ENCODE data around the gene LIG4.
"Not testable (repeated sequence)": the region's sequence is repeated elsewhere in the genome, so short reads cannot be mapped to it uniquely, and the experiment has no call there.

Gene LIG4

DNA sequence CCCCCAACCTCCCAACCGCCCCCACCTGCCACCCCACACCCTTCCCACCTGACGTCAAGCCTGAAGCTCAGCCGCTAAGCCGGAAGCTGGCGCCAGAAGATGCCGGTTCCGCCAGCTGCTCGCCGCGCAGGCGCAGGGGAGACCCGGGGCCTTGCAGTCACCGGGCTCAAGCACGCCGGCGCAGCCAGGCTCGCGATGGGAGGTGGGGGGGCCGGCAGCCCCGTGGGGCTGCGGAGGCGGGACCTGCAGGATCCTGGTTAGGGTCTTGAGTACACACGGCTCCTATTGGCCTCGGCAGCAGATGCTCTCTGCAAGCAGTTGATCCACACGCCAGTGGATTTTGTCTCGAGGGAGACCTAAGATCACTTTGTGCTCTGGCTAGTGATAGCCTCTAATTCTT lies at the start of gene LIG4:
TSS of gene LIG4 (minus strand) at position 101 of the 400 bp plus-strand sequence. CDS start 4,268 bp downstream, outside the sequence.
- peak; percentile 83 for DNase-seq (ENCODE audit: low read depth)

DNA sequence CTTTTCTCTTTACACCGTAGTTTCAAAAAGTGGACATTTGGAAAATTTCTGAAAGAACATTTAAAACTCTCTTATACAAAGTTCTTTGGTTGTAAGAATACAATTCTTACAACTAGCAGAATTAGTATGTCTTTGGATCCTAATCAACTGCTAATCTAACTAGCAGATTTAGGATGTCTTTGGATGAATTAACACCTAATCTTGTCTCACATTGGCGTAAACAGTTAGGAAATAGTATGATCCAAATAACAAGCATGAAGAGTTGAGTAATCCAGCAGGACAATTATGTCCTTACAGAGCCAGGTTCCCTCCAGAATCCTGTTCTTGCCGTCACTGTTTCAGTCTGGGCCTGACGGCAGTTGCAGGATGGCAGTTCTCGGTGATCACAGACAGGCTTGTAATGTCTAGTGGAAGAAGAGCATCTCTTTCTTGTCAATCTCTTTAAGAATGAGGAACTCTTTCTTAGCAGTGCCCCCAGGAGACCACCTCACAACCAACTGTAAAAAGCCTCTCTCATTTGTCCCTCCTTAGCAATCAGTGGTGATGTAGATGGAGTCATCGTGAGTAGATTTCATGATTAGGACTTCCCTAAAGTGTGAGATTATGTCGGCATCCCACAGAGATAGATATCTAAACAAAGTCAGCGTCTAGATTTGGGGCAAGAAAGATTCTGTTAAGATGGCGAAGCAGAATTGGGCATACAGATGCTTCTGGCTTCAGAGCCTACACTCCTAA lies 48.5 kb upstream of the LIG4 start:
- no peak for DNase-seq (ENCODE audit: low read depth)

- DNase-seq (ENCODE audit: low read depth): no peak
Observed at GRCh38 chr13:108257248-108257647, 41.9 kb upstream of the LIG4 start.

DNA sequence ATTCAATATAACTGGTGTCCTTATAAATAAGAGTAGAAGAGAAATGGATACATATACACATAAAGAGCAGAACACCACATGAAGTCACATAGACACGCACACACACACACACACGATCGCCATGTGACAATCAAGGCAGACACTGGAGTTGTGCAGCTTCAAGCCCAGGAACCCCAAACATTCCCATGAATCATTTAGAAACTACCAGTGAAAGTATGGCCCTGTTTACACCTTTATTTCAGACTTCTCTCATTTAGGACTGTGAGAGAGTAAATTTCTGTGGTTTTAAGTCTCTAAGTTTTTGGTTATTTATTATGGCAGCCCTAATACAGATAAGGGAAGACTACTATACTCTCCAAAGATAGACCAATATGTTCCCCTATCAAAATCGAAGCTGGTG lies 33.8 kb upstream of the LIG4 start:
- no peak for DNase-seq (ENCODE audit: low read depth)

DNA sequence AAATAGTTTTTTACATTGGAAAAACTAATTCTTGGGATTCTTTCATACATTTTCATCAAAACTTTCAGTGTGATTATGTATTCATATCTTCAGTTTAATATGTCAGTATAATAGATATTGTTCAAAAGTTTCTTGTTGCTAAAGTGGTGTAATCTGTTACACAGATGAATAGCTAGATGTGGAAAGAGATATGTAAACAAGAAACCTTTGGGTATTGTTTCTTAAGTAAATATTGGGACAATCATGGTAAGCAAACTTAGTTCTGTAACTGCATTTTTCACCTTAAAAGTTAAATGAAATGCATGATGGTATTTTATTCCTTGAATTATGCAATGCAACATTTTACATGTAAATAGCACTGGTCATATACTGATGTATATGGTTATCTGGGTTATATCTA lies 15.0 kb upstream of the LIG4 start:
- DNase-seq (ENCODE audit: low read depth): no peak

- DNase-seq (ENCODE audit: low read depth): no peak
Observed at GRCh38 chr13:108227651-108228272, 12.4 kb upstream of the LIG4 start.

- DNase-seq (ENCODE audit: low read depth): no peak
Observed at GRCh38 chr13:108226184-108226583, 10.8 kb upstream of the LIG4 start.

DNA sequence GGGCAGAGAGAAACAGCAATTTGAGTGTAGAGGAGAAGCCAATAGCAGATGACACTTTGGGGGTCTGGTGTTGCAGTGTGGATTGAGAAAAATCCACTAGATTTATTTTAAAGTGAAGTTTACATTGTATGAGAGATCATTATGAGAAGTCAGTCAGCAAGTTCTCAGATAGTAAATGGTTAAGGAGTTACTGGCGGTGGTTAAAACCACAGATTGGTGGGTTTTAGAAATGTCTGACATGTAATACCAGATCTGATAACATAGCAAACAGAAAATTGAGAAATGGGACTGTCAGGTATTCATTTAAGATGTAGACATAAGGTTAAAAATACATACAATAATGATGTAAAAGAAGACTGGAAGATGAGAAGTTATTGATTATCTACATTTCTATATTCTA lies 10.1 kb upstream of the LIG4 start:
- DNase-seq (ENCODE audit: low read depth): no peak

DNA sequence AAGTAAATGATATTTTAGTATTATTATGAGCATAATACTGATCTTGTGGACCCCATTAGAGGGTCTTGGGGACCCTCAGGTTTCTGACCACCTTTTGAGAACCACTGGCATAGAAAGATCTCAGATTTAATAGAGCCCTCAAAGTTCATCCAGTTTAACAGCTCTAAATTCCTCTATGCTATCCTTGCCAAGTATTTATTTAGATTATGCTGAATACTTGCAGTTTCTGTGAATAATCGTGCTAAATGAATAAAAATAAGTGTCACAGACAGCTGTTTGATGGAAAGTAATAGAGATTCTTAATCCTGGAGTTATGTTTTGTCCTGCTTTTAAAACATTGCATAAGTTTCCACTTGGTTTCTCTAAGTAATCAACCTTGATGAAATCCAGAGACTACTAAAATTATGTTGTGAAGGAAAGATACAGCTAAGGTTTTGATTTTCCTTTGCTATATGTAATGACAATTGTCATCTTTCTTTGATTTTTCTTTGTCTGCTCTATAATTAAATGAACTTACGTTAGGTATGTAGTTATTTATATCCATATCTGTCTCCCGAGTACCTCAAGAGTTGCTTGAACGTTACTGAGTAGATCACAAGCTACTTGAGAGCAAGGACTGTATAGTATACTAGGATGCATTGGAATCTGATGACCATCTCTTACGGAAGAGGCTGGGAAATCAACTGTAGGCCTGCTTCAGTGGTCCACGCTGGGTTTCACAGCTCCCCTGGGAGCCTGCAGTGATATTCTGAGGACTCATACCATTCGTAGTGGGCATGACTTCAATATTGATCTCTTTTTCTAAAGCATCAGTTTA lies 8.6 kb upstream of the LIG4 start:
- DNase-seq (ENCODE audit: low read depth): no peak

- DNase-seq (ENCODE audit: low read depth): no peak
Observed at GRCh38 chr13:108220041-108220440, 4.7 kb upstream of the LIG4 start.

DNA sequence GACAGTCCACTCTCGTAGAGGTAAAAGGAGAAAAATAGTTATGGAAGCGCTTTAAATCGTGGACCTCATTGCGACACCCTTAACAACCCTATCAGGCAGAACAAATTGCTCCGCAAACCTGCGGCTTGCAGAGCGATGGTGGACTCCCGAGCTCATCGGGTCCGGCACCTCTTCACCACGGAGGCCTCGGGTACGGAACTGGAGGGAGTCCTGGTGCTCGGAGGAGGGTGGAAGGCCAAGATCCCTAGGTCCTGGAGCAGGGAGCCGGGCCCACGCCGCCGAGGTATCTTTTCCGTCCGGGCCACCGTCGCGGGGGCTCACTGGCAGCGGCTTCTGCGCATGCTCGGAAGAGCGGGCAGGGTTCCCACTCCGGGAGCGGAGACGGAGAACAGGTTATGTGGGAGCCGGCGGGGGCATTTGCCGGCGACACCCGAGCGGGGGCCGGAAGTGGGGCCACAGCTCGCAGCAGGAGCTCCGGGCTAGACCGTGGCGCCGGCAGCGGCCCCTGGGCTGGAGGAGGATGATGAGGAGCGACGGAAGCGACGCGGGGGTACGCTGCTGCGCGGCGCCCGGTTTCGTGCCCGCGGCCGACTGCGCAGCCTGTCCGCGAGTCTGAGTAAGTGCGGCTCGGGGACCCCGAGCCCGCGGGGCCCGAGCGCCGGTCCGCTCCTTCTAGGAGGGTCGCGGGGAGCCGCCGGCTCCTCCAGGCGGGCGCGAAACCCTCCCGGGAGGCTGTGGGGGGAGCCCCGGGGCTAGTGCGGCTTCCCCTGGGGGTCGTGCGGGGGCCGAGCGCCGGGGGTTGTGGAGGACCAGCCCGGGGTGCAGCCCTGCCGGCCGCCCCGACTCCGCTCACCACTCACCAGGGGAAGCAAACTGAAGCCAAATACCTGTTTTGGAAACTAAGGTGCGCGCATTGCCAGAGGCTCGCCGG lies 3.0 kb upstream of the LIG4 start, which contains the start of gene ABHD13:
TSS of gene ABHD13 (plus strand) at position 349 of the 931 bp plus-strand sequence. CDS start 10,827 bp downstream, outside the sequence.
- DNase-seq (ENCODE audit: low read depth): peak; percentile 90

DNA sequence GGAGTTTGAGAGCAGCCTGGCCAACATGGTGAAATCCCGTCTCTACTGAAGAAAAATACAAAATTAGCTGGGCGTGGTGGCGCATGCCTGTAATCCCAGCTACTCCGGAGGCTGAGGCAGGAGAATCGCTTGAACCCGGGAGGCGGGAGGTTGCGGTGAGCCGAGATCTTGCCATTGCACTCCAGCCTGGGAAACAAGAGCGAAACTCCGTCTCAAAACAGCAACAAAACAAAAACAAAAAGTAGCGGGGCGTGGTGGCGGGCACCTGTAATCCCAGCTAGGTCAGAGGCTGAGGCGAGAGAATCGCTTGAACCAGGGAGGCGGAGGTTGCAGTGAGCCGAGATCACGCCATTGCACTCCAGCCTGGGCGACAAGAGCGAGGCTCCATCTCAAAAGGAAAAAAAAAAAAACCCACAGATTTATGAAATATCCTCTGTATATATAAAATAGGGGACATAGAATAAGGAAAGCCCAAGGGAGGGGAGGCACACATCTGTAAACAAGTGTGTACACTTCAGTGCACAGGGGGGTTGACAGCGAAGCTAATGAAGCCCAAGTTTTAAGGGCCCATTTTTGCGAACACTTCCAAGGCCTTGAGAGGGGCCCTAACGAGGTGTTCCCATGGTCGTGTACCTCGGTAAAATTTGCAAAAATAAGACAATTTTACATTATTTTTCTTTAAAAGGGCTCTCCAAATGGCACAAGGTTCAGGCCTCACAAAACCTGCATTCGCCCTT lies 2.1 kb upstream of the LIG4 start:
- not testable (repeated sequence) for DNase-seq (ENCODE audit: low read depth)

- no peak for DNase-seq (ENCODE audit: low read depth)
Observed at GRCh38 chr13:108214441-108215271, 680 bp downstream of the LIG4 start.

DNA sequence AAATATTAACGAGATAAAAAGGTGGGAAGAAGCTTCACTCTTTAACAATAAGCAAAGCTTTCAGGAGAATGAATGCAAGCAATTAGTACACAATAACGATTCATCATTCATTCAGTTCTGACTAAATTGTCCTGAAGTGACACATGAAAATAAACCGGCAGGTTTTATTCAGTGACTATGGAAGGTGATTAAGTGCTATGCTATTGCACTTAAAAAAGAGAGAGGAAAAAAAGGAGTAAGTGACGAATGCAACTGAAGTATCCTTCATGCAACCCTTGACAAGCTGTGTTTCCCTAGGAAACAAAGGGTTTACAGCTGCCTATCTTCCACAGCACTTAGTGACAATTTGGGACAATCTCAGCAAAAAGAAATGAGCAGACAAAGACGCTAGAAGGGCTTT lies 1.4 kb downstream of the LIG4 start:
- no peak for DNase-seq (ENCODE audit: low read depth)

DNA sequence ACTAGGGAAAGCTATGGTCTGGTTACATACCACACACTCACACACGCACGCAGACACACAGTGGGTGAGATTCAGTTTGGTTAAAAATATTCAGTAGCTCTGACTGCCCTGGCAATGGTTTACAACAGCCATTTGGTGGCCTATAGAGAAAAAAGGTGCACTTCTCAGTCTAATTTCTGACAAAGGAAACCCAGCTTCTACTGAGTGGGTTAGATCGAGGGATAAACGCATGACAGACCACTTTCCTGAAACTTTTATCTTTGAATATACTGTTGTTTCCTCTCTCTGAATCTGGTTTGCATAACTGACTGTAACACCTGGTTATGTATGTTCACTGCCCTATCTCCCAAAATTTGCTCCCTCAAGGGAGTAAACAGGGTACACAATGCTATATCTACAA lies 2.5 kb downstream of the LIG4 start:
- DNase-seq (ENCODE audit: low read depth): no peak

DNA sequence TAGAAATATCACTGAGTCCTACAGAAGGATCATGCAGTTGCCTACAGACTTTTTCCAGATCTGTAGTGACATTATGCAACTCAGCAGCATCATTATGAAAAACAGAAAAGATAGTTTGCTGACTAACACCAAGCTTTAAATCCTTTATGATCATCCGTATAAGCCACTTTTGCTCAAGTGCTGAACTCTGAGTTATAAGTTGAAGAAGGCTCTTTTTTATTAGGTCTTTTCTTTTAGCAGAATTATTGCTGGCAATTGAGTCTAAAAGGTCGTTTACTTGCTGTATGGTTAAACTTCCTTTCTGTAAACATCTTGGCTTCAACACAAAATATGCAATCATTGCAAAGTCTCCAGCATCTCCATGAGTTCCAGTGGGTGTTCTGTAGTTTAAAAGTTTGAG lies 4.8 kb downstream of the LIG4 start:
- no peak for DNase-seq (ENCODE audit: low read depth)

GRCh38 chr13:108200781-108201398 lies 14.4 kb downstream of the LIG4 start:
- DNase-seq (ENCODE audit: low read depth): no peak

GRCh38 chr13:108195861-108196260 lies 19.5 kb downstream of the LIG4 start:
- DNase-seq (ENCODE audit: low read depth): no peak

DNA sequence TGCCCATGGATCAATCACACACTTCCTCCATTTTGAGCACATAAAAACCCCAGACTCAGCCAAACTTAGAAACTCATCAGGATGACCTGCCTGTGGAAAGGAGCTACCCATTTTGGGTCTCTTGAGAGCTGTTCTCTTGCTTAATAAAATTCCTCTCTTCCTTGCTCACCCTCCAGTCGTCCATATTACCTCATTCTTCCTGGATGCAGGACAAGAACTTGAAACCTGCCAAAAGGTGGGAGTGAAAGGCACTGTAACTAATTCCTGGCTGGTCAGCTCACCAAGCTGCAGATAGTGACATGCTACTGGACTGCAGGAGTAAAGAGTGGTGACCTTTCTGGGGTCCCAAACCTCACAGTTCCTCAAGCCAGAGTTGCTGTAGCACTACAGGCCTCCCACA lies 20.2 kb downstream of the LIG4 start:
- DNase-seq (ENCODE audit: low read depth): no peak
